Endodermal cell (in vitro differentiated cells): ENCODE measurements around the gene APBA2. TPM values are rescaled to one million over a fixed set of nuclear protein-coding genes. Genes with fewer than 3 reads are reported as not detected.

Source experiments
- DNase-seq: peaks from one replicate; pipeline ENCODE4 v3.0.0-alpha.2; 2017
- H3K27ac ChIP-seq: 2 replicates; pipeline ENCODE4 v1.5.1; 2013; ENCODE audit warnings: mild to moderate bottlenecking, low read depth, low read length, moderate library complexity
- H3K27me3 ChIP-seq: 2 replicates; pipeline ENCODE4 v1.6.1; 2013; ENCODE audit warnings: mild to moderate bottlenecking, low read length, moderate library complexity; ENCODE audit not compliant: insufficient read depth, control insufficient read depth, poor library complexity, severe bottlenecking
- H3K36me3 ChIP-seq: 2 replicates; pipeline ENCODE4 v1.7.0; 2013; ENCODE audit warnings: mild to moderate bottlenecking, low read length, moderate library complexity; ENCODE audit not compliant: control insufficient read depth, insufficient read depth
- H3K4me1 ChIP-seq: one replicate; pipeline ENCODE4 v1.7.0; 2013; ENCODE audit warnings: low read length; ENCODE audit not compliant: control insufficient read depth, insufficient read depth
- H3K4me3 ChIP-seq: 2 replicates; pipeline ENCODE4 v1.5.1; 2013; ENCODE audit warnings: mild to moderate bottlenecking, low read length, moderate library complexity
- H3K9ac ChIP-seq: 2 replicates; pipeline ENCODE4 v1.6.1; 2013; ENCODE audit warnings: mild to moderate bottlenecking, low read length, moderate library complexity; ENCODE audit not compliant: poor library complexity, severe bottlenecking; ENCODE audit errors: extremely low read depth
- H3K9me3 ChIP-seq: 2 replicates; pipeline ENCODE4 v1.6.1; 2013; ENCODE audit warnings: mild to moderate bottlenecking, low read length, moderate library complexity; ENCODE audit not compliant: control insufficient read depth
- H3K27ac Mint-ChIP-seq: 2 replicates; pipeline ENCODE4 v1.8.0; 2020; ENCODE audit warnings: mixed read lengths
- H3K27me3 Mint-ChIP-seq: 2 replicates; pipeline ENCODE4 v1.8.0; 2021; ENCODE audit warnings: mild to moderate bottlenecking, mixed read lengths; ENCODE audit not compliant: insufficient read depth
- H3K36me3 Mint-ChIP-seq: 2 replicates; pipeline ENCODE4 v1.8.0; 2020; ENCODE audit warnings: low read depth, mixed read lengths
- H3K4me1 Mint-ChIP-seq: 2 replicates; pipeline ENCODE4 v1.8.0; 2020; ENCODE audit warnings: mixed read lengths
- H3K4me3 Mint-ChIP-seq: 2 replicates; pipeline ENCODE4 v1.8.0; 2020; ENCODE audit warnings: mild to moderate bottlenecking, moderate library complexity, mixed read lengths
- H3K9me3 Mint-ChIP-seq: 2 replicates; pipeline ENCODE4 v1.8.0; 2020; ENCODE audit warnings: mild to moderate bottlenecking, mixed read lengths
- CTCF ChIP-seq: fragments of 200-600 bp; sonication (generic); conservative IDR thresholded peaks from 2 replicates; pipeline ENCODE4 v1.5.0; 2021; ENCODE audit warnings: antibody characterized with exemption, mild to moderate bottlenecking
- WGBS, 2 experiments: methylation state at CpG; one replicate each; pipeline versions ENCODE4 v1.1.5 to v1.1.7; 2013; ENCODE audit warnings: missing lambda C conversion rate in 2 of 2, mixed read lengths in 1 of 2; ENCODE audit not compliant: insufficient coverage in 1 of 2, insufficient read length in 1 of 2; 5-methylcytosine and 5-hydroxymethylcytosine counted together
- total RNA-seq, 2 donors: library from RNA; stranded (reverse); fragmentation: NEBNext Ultra II Directional in 1 of 2; extraction: Animal tissue kit (Norgen Biotek cat#: 25700) in 1 of 2; gene quantifications; 2 replicates in 1 of 2; 3 replicates in 1 of 2; pipeline ENCODE4 v1.2.1, GENCODE V29; 2021

The APBA2 gene
- total RNA-seq, 2 donors from 2014 or later = 27.1 to 27.3 TPM

DNA sequence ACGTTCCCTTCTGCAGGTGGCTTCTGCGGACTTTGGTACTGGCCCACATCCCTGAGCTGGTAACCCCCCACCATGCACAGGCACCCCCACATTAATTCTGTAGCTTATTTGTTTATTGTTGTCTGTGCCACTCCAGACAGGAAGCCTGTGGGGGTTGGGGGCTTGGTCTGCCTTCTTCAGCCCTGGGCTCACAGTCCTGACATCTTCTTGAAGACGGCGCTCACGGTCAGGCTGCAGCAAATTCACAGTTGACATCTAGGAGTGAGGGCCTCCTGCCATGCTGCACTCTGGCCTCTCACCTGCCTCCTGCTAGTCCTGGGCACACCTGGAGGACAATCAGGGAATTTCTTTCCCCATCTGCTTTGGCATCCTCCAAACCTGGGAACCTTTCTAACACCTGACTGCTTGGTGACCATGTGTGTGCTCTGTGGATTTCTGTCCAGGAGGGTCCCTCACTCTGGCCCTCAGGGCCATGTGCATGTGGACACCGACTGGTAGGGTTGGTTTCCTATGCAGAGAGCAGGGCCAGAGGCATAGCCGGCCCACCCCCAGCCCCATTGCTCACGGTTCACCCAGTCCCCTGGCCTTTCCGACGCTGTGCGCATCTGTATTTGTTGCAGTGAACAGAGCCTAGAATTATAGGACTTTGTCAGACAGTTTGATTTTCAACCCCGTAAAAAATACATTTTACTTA lies 68.8 kb downstream of the APBA2 start:
- Histone ChIP-seq H3K9me3 (no peaks in the 10 kb centered on the region), H3K4me1 (no peaks in the 10 kb centered on the region), H3K4me3 (no peak overlapping the region), H3K36me3 (no peaks in the 10 kb centered on the region), H3K9ac (no peak overlapping the region), H3K27ac (peak overlapping the region; percentile 13), H3K27me3 (no peaks in the 10 kb centered on the region)
- no peaks in the 10 kb centered on the region for H3K27me3 Mint-ChIP-seq
- H3K27ac Mint-ChIP-seq = peak overlapping the region; percentile 13
- no peaks in the 10 kb centered on the region for H3K9me3 Mint-ChIP-seq
- no peaks in the 10 kb centered on the region for H3K4me1 Mint-ChIP-seq
- no peak overlapping the region for H3K4me3 Mint-ChIP-seq
- peaks cover 2% of the 10 kb centered on the region for H3K36me3 Mint-ChIP-seq
- peak; percentile 51 for TF ChIP-seq CTCF
- peak; percentile 41 for DNase-seq
- 92 to 94% methylated on average over 6 to 12 of the region's 12 CpGs for WGBS, 2 experiments

DNA sequence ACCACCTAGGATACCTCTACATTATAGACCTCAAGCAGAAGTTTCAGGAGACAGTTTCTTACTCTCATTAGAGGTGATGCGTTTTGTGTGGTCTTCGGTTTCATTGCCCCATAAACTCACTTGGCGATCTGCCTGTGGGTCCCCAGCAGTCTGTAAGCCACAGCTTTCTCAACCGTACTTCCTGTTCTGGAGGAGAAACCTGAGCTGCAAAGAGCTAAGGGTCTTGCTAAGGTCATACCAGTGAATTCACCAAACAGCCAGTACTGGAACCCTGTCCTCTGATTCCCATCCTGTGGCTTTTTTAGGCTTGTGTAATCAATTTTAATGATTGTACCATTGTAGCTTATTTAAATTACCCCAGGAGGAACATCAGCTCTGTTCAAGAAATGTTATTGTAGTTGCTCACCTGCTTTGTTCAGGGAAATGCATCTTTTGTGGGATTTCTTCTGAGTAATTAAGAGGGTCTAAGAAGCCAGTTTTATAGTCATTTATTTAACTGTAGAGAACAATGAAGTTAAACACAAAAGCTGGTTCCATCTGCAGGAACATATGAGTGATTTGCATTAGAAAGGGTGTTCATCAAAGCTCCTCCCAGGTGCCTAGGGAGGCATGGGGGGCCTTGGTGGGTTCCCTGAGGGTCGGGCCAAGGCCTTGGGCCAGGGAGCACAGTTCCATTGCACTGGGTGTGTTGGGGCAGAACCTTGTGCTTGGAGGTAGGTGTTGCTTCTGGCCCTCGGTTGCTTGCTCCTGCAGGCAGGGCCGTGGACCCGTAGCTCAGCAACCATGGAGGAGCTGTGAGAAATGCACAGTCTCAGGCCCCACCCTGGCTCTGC lies 69.6 kb downstream of the APBA2 start:
- H3K4me3 Mint-ChIP-seq = no peak overlapping the region
- H3K27ac Mint-ChIP-seq = peak overlapping the region; percentile 13
- TF ChIP-seq CTCF = no peak
- H3K4me3 ChIP-seq = no peak overlapping the region
- no peaks in the 10 kb centered on the region for H3K36me3 ChIP-seq
- H3K4me1 ChIP-seq = no peaks in the 10 kb centered on the region
- H3K36me3 Mint-ChIP-seq = peaks cover 2% of the 10 kb centered on the region
- DNase-seq = peak; percentile 10
- peak overlapping the region; percentile 52 for H3K27ac ChIP-seq
- H3K9me3 Mint-ChIP-seq = no peaks in the 10 kb centered on the region
- 83 to 89% methylated on average over 8 of the region's 8 CpGs for WGBS, 2 experiments
- no peak overlapping the region for H3K9ac ChIP-seq
- H3K9me3 ChIP-seq = no peaks in the 10 kb centered on the region
- H3K4me1 Mint-ChIP-seq = no peaks in the 10 kb centered on the region
- no peaks in the 10 kb centered on the region for H3K27me3 ChIP-seq
- no peaks in the 10 kb centered on the region for H3K27me3 Mint-ChIP-seq

GRCh38 chr15:28955993-28956421 lies 70.2 kb downstream of the APBA2 start:
- peak; percentile 33 for DNase-seq
- 85 to 91% methylated on average over 5 of the region's 5 CpGs for WGBS, 2 experiments
- H3K9ac ChIP-seq = no peak overlapping the region
- no peaks in the 10 kb centered on the region for H3K36me3 ChIP-seq
- H3K27me3 Mint-ChIP-seq = no peaks in the 10 kb centered on the region
- no peak overlapping the region for H3K4me3 ChIP-seq
- no peaks in the 10 kb centered on the region for H3K4me1 Mint-ChIP-seq
- no peaks in the 10 kb centered on the region for H3K9me3 Mint-ChIP-seq
- peaks cover 2% of the 10 kb centered on the region for H3K36me3 Mint-ChIP-seq
- no peak overlapping the region for H3K27ac Mint-ChIP-seq
- no peaks in the 10 kb centered on the region for H3K4me1 ChIP-seq
- H3K27ac ChIP-seq = peak overlapping the region; percentile 52
- no peaks in the 10 kb centered on the region for H3K27me3 ChIP-seq
- TF ChIP-seq CTCF = no peak
- no peak overlapping the region for H3K4me3 Mint-ChIP-seq
- no peaks in the 10 kb centered on the region for H3K9me3 ChIP-seq
